ENCODE measurements around the gene LAMC2.

GRCh38 chr1:183285746-183286145, 99.7 kb downstream of the LAMC2 start:
- TF ChIP-seq CTCF (IDR thresholded peaks at IDR 0.05) (no peak), ZFX (IDR thresholded peaks at IDR 0.05; ENCODE audit: borderline replicate concordance) (no peak)
